ENCODE data around the gene LRRC46.

DNA sequence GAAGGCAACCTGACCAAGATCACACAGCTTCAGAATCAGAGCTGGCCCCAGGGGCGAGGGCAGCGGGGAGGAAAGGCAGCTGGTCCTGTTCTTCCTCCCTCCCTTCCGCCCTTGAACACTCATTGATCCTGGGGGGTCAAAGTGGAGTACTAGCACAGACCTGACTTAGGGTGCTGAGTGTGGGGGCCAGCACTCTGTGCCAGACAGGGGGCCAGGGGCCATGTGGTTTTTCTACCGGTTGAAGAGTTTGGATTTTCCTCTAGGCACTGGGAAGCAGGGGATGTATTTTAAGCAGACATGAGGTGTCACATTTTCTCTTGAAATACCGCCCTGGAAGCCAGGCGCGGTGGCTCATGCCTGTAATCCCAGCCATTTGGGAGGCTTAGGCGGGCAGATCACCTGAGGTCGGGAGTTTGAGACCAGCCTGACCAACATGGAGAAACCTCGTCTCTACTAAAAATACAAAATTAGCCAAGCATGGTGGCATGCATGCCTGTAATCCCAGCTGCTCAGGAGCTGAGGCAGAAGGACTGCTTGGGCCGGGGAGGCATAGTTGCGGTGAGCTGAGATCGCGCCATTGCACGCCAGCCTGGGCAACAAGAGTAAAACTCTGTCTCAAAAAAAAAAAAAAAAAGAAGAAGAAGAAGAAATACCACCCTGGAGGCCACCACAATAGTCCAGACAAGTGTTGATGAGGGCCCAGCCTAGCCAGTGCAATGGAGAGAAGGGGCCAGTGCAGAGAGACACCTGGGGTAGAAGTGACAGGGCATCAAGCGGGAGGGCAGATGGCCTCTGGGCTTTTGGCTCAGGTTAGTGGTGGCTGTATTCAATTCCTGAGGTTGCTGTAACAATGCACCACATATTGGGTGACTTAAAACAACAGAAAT lies 25.2 kb upstream of the LRRC46 start:
- TF ChIP-seq CTCF (IDR thresholded peaks at IDR 0.05 in 8 of 11, conservative IDR thresholded peaks at IDR 0.05 in 3 of 11) = no peak
- TF ChIP-seq POLR2A (IDR thresholded peaks at IDR 0.05) = no peak

All from spleen (tissue), 7 donors.